ENCODE data around the gene IFITM5.
A peak's percentile ranks its signal among the peaks of the same experiment; 100 is the strongest.

IFITM5 gene

DNA sequence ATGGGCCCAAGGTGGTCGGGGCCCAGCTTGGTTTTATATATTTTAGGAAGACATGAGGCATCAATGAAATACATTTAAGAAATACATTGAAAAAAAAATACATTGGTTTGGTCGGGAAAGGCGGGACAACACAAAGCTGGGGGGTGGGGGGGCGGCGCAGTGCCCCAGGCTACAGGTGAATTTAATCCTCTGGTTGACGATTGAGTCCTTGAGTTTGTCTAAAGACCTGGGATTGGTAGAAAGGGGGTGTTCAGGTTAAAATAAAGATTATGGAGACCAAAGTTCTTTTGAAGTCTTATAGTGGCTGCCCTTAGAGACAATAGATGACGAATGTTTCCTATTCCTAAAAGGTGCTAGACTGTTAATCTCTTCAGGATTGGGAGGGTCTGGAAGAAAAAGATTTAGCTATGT lies 17.6 kb upstream of the IFITM5 start:
- H3K4me3 ChIP-seq (ENCODE audit: low read depth, low read length): peak overlapping the region; percentile 76
- TF ChIP-seq, protein P1, sequence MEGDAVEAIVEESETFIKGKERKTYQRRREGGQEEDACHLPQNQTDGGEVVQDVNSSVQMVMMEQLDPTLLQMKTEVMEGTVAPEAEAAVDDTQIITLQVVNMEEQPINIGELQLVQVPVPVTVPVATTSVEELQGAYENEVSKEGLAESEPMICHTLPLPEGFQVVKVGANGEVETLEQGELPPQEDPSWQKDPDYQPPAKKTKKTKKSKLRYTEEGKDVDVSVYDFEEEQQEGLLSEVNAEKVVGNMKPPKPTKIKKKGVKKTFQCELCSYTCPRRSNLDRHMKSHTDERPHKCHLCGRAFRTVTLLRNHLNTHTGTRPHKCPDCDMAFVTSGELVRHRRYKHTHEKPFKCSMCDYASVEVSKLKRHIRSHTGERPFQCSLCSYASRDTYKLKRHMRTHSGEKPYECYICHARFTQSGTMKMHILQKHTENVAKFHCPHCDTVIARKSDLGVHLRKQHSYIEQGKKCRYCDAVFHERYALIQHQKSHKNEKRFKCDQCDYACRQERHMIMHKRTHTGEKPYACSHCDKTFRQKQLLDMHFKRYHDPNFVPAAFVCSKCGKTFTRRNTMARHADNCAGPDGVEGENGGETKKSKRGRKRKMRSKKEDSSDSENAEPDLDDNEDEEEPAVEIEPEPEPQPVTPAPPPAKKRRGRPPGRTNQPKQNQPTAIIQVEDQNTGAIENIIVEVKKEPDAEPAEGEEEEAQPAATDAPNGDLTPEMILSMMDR (conservative IDR thresholded peaks at IDR 0.05; ENCODE audit: low read depth, low read length): no peak
- DNase-seq (ENCODE audit: low read depth): no peak

DNA sequence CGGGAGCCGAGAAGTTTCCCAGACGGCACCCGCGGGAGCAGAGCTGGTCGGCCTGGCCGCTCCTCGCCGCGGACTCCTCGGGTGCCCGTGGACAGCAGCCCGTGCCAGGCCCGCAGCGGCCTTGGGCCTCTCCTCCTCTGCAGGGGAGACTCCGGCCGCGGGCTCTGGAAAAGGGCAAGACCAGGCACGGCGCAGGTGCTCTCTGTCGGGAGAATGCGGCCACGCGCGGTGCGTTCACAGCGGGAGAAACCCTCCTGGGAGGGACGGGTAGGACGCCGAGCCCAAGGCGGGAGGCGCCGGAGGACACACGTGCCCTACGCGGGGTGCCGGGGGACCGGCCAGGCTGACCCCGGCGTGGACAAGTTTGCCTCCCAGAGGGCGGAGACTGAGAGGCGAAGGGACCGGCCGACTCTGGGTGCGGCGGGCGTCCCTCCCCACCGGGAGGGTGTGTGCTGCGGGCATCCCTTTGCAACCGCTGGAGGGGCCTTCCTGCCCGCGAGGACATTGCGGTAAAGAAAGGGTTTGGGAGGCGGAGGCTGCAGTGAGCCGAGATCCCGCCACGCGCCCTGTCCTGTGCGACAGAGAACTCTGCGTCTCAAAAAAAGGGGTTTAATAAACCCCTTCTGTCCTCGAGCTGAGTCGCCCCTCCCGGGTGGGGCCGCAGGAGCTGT lies 16.8 kb upstream of the IFITM5 start:
- TF ChIP-seq, protein P1 (conservative IDR thresholded peaks at IDR 0.05; ENCODE audit: low read depth, low read length): no peak
- peak; percentile 22 for DNase-seq (ENCODE audit: low read depth)
- peak overlapping the region; percentile 76 for H3K4me3 ChIP-seq (ENCODE audit: low read depth, low read length)

DNA sequence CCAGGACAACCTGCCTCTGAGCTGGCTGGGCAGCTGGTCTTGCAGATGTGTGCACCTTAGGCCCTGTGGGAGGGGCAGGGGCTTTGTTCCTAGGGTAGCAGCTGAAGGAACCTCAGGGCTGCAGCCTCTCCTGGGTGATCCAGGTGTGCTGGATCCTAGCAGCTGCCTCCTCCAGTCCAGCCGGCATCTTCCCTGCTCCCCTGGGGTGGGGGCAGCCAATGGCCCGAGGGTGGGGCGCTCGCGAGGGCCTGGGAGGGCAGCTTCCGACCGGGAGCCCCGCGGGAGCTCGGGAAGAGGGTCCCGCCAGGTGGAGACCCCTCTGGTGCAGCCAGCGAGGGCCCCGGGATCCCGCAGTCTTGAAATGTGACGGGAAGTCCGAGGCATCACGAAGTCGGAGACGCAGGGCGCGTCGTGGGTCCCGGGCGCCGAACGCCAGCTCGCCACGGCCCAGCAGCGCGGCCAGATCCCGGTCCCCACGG lies 16.2 kb upstream of the IFITM5 start:
- TF ChIP-seq, protein P1 (conservative IDR thresholded peaks at IDR 0.05; ENCODE audit: low read depth, low read length): no peak
- no peak for DNase-seq (ENCODE audit: low read depth)
- H3K4me3 ChIP-seq (ENCODE audit: low read depth, low read length): peak overlapping the region; percentile 76

DNA sequence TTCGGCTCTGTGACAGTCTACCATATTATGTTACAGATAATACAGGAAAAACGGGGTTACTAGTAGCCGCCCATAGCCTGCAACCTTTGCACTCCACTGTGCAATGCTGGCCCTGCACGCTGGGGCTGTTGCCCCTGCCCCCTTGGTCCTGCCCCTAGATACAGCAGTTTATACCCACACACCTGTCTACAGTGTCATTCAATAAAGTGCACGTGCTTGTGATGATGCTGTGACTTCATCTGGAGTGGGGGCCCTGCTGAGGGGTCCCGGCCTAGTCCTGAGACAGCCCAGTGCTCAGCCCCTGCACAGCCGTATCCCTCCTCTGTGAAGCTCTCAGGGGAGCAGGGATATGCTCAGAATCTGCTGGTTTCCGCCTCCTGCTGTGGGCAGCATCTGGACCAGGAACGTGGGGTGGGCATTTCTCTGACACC lies 15.7 kb upstream of the IFITM5 start:
- TF ChIP-seq, protein P1 (conservative IDR thresholded peaks at IDR 0.05; ENCODE audit: low read depth, low read length): no peak
- H3K4me3 ChIP-seq (ENCODE audit: low read depth, low read length): peak overlapping the region; percentile 76
- no peak for DNase-seq (ENCODE audit: low read depth)

DNA sequence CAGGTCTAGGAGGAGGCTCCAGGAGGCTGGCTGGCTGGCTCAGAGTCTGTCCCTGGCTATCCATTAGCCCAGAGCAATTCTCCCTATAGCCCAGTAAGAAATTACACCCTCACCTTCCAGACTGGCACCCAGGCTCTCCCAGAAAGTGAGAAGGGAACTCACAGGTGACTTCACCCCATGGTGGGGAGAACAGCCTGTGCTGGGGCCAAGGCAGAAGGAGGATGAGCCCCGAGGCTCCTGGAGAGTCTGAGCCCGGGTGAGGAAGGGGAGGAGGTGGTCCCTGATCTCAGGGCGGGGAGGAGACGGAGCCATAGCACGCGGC lies 15.2 kb upstream of the IFITM5 start:
- peak overlapping the region; percentile 76 for H3K4me3 ChIP-seq (ENCODE audit: low read depth, low read length)
- peak; percentile 31 for DNase-seq (ENCODE audit: low read depth)

DNA sequence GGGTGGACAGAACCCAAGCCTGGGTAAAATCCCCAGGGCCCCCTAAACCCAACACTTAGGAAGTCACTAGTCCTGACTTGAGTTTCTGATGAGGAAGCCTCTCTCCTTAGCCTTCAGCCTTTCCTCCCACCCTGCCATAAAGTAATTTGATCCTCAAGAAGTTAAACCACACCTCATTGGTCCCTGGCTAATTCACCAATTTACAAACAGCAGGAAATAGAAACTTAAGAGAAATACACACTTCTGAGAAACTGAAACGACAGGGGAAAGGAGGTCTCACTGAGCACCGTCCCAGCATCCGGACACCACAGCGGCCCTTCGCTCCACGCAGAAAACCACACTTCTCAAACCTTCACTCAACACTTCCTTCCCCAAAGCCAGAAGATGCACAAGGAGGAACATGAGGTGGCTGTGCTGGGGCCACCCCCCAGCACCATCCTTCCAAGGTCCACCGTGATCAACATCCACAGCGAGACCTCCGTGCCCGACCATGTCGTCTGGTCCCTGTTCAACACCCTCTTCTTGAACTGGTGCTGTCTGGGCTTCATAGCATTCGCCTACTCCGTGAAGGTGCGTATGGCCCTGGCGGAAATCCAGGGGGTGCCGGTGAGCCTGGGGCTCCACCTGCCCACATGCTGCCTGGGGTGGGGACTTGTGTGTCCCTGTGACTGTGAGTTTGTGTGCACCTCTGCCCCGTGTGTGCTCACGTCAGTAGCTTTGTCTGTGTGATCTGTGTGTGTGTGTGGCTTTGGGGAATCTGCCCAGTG lies 14.6 kb upstream of the IFITM5 start, which contains the start of gene IFITM1:
Gene IFITM1, plus strand, starts transcription at position 254 of the 767 bp plus-strand sequence. Its CDS starts 131 bp downstream, at position 385.
- peak within 1 kb of the TSS; percentile 76 for H3K4me3 ChIP-seq (ENCODE audit: low read depth, low read length)
- TF ChIP-seq, protein P1 (conservative IDR thresholded peaks at IDR 0.05; ENCODE audit: low read depth, low read length): no peak
- peak; percentile 91 for DNase-seq (ENCODE audit: low read depth)

DNA sequence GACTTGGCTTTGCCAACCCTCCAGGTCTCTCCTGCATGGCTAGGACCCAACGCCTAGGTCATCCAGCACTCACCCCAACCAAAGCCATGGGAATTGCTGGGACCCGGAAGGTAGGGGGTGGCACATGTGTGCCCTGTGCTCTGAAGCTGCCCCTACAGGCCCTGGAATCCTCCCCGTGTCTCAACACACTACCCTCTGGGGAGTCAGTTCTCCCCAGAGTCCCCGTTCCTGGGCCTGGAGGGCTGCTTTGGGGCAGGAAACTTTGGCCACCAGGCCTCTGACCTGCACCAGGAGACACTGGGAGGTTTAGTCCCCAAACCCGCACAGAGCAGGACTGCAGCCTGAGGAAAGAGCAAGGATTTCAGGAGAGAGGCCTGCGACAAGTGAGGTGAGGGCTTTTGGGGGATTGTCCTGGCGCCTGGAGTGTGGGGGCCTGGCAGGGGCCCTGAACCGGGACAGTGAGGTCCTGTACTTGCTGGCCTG lies 14.0 kb upstream of the IFITM5 start:
- TF ChIP-seq, protein P1 (conservative IDR thresholded peaks at IDR 0.05; ENCODE audit: low read depth, low read length): no peak
- no peak overlapping the region for H3K4me3 ChIP-seq (ENCODE audit: low read depth, low read length)
- DNase-seq (ENCODE audit: low read depth): no peak
